Nephron progenitor cell (in vitro differentiated cells): ENCODE results near the gene ZNF562.

Source experiments
- DNase-seq: peaks from one replicate; pipeline ENCODE4 v3.0.0; 2021
- H3K27ac Mint-ChIP-seq: 2 replicates; pipeline ENCODE4 v1.8.0; 2021; ENCODE audit warnings: mild to moderate bottlenecking, moderate library complexity, mixed read lengths
- H3K27me3 Mint-ChIP-seq: 2 replicates; pipeline ENCODE4 v1.8.0; 2021; ENCODE audit warnings: mild to moderate bottlenecking, low read depth, mixed read lengths; ENCODE audit not compliant: poor library complexity
- H3K36me3 Mint-ChIP-seq: 2 replicates; pipeline ENCODE4 v1.8.0; 2021; ENCODE audit warnings: low read depth, mixed read lengths
- H3K4me1 Mint-ChIP-seq: 2 replicates; pipeline ENCODE4 v1.8.0; 2021; ENCODE audit warnings: mixed read lengths
- H3K4me3 Mint-ChIP-seq: 2 replicates; pipeline ENCODE4 v1.8.0; 2021; ENCODE audit warnings: mild to moderate bottlenecking, moderate library complexity, mixed read lengths
- H3K9me3 Mint-ChIP-seq: 2 replicates; pipeline ENCODE4 v1.8.0; 2021; ENCODE audit warnings: mild to moderate bottlenecking, moderate library complexity, mixed read lengths
- CTCF ChIP-seq: fragments of 200-600 bp; sonication (generic); IDR thresholded peaks from 2 replicates; pipeline ENCODE4 v1.5.0; 2021; ENCODE audit warnings: antibody characterized with exemption

The ZNF562 gene

GRCh38 chr19:9610484-9611113 lies 64.3 kb downstream of the ZNF562 start:
- no peak for DNase-seq
- no peaks in the 10 kb centered on the region for H3K27me3 Mint-ChIP-seq
- H3K27ac Mint-ChIP-seq, result no peak overlapping the region
- H3K36me3 Mint-ChIP-seq, result peaks cover 88% of the 10 kb centered on the region
- H3K4me1 Mint-ChIP-seq, result no peaks in the 10 kb centered on the region
- no peak overlapping the region for H3K4me3 Mint-ChIP-seq
- peaks cover 86% of the 10 kb centered on the region for H3K9me3 Mint-ChIP-seq
- no peak for TF ChIP-seq CTCF

GRCh38 chr19:9608912-9609311 lies 66.0 kb downstream of the ZNF562 start:
- no peak overlapping the region for H3K4me3 Mint-ChIP-seq
- H3K9me3 Mint-ChIP-seq, result peaks cover 71% of the 10 kb centered on the region

GRCh38 chr19:9597027-9597426 lies 77.9 kb downstream of the ZNF562 start:
- H3K4me3 Mint-ChIP-seq, result no peak overlapping the region
- no peaks in the 10 kb centered on the region for H3K4me1 Mint-ChIP-seq
- no peak for TF ChIP-seq CTCF
- peaks cover 5% of the 10 kb centered on the region for H3K36me3 Mint-ChIP-seq
- DNase-seq, result no peak
- H3K27ac Mint-ChIP-seq, result no peak overlapping the region
- peaks cover 33% of the 10 kb centered on the region for H3K9me3 Mint-ChIP-seq
- H3K27me3 Mint-ChIP-seq, result peaks cover 3% of the 10 kb centered on the region

More at GRCh38 chr19:9608912-9609311, 66.0 kb downstream of the ZNF562 start:
- no peak for TF ChIP-seq CTCF
- no peaks in the 10 kb centered on the region for H3K4me1 Mint-ChIP-seq
- H3K27ac Mint-ChIP-seq, result no peak overlapping the region
- no peaks in the 10 kb centered on the region for H3K27me3 Mint-ChIP-seq
- peaks cover 71% of the 10 kb centered on the region for H3K36me3 Mint-ChIP-seq
- DNase-seq, result no peak
